Loucy (cell line): Measurements from ENCODE around the gene KCNV2.
"Not testable (repeated sequence)": the region's sequence is repeated elsewhere in the genome, so short reads cannot be mapped to it uniquely, and the experiment has no call there.

ENCODE experiments used
- H2AFZ ChIP-seq: fragments of 200-600 bp; sonication (generic); 2 replicates; pipeline ENCODE4 v1.6.0; 2016; ENCODE audit warnings: antibody characterized with exemption, mild to moderate bottlenecking, low read length, moderate library complexity
- H3F3A ChIP-seq: fragments of 200-600 bp; 2 replicates; pipeline ENCODE4 v1.6.0; 2016; ENCODE audit warnings: antibody characterized with exemption, low read depth, mild to moderate bottlenecking
- H3K27me3 ChIP-seq: fragments of 200-600 bp; sonication (generic); 2 replicates; pipeline ENCODE4 v1.6.1; 2014; ENCODE audit warnings: low read length, mild to moderate bottlenecking; ENCODE audit not compliant: insufficient read depth, poor library complexity, severe bottlenecking
- H3K36me3 ChIP-seq: fragments of 200-600 bp; sonication (generic); 2 replicates; pipeline ENCODE4 v1.6.1; 2016; ENCODE audit warnings: low read length; ENCODE audit not compliant: insufficient read depth
- H3K4me1 ChIP-seq: fragments of 200-600 bp; sonication (generic); 2 replicates; pipeline ENCODE4 v1.5.1; 2014; ENCODE audit warnings: low read length, mild to moderate bottlenecking; ENCODE audit not compliant: insufficient read depth, poor library complexity, severe bottlenecking
- H3K4me2 ChIP-seq: fragments of 200-600 bp; sonication (generic); 2 replicates; pipeline ENCODE4 v1.6.0; 2014; ENCODE audit warnings: antibody characterized with exemption, low read length, low read depth, mild to moderate bottlenecking; ENCODE audit not compliant: poor library complexity, severe bottlenecking
- H3K4me3 ChIP-seq: fragments of 200-600 bp; sonication (generic); 2 replicates; pipeline ENCODE4 v1.5.1; 2014; ENCODE audit warnings: low read length, mild to moderate bottlenecking, mixed read lengths; ENCODE audit not compliant: poor library complexity, severe bottlenecking
- H3K79me2 ChIP-seq: fragments of 200-600 bp; sonication (generic); 2 replicates; pipeline ENCODE4 v1.6.1; 2014; ENCODE audit warnings: low read length; ENCODE audit not compliant: insufficient read depth
- H3K9ac ChIP-seq: fragments of 200-600 bp; sonication (generic); 2 replicates; pipeline ENCODE4 v1.6.0; 2014; ENCODE audit warnings: mild to moderate bottlenecking, low read depth, low read length, moderate library complexity; ENCODE audit not compliant: poor library complexity, severe bottlenecking
- H3K9me2 ChIP-seq: fragments of 200-600 bp; sonication (generic); replicated peaks from 2 replicates; pipeline ENCODE4 v1.6.1; 2016; ENCODE audit warnings: low read depth, low read length, mixed read lengths
- H3K9me3 ChIP-seq: fragments of 200-600 bp; sonication (generic); 2 replicates; pipeline ENCODE4 v1.6.1; 2014; ENCODE audit warnings: mild to moderate bottlenecking, antibody characterized with exemption, low read length, low read depth; ENCODE audit not compliant: insufficient read depth
- H4K20me1 ChIP-seq: fragments of 200-600 bp; sonication (generic); 2 replicates; pipeline ENCODE4 v1.6.0; 2014; ENCODE audit warnings: antibody characterized with exemption, low read length, mild to moderate bottlenecking; ENCODE audit not compliant: insufficient read depth, poor library complexity, severe bottlenecking
- CTCF ChIP-seq: fragments of 200-600 bp; sonication (generic); conservative IDR thresholded peaks from 2 replicates; pipeline ENCODE4 v1.5.1; 2014; ENCODE audit warnings: mild to moderate bottlenecking, antibody characterized with exemption, low read length
- EZH2phosphoT487 ChIP-seq: fragments of 200-600 bp; IDR thresholded peaks from 2 replicates; pipeline ENCODE4 v1.6.1; 2018; ENCODE audit warnings: antibody characterized with exemption, mild to moderate bottlenecking, moderate library complexity, borderline replicate concordance

The KCNV2 gene

GRCh38 chr9:2700909-2701550, 16.3 kb upstream of the KCNV2 start:
- H3K4me2 ChIP-seq: no peak overlapping the region
- no peaks in the 10 kb centered on the region for H4K20me1 ChIP-seq
- H3K4me3 ChIP-seq: no peak overlapping the region
- H3K4me1 ChIP-seq: no peaks in the 10 kb centered on the region
- no peaks in the 10 kb centered on the region for H3K27me3 ChIP-seq
- no peak overlapping the region for H3K9ac ChIP-seq
- no peaks in the 10 kb centered on the region for H3F3A ChIP-seq
- H3K79me2 ChIP-seq: no peaks in the 10 kb centered on the region
- H3K9me3 ChIP-seq: no peaks in the 10 kb centered on the region
- no peaks in the 10 kb centered on the region for H3K9me2 ChIP-seq
- H2AFZ ChIP-seq: no peak overlapping the region
- TF ChIP-seq EZH2phosphoT487 (no peak), CTCF (no peak)
- H3K36me3 ChIP-seq: no peaks in the 10 kb centered on the region

- no peaks in the 10 kb centered on the region for H3K36me3 ChIP-seq
- no peak for TF ChIP-seq CTCF
- no peak for TF ChIP-seq EZH2phosphoT487
These were observed 12.8 kb upstream of the KCNV2 start for GRCh38 chr9:2704504-2704903.

GRCh38 chr9:2707256-2707655, 10.1 kb upstream of the KCNV2 start:
- H3K4me1 ChIP-seq, H3K9ac ChIP-seq, H3K4me2 ChIP-seq, H3F3A ChIP-seq, H3K27me3 ChIP-seq, H3K36me3 ChIP-seq, H3K79me2 ChIP-seq, H3K4me3 ChIP-seq, H3K9me3 ChIP-seq, H2AFZ ChIP-seq, H4K20me1 ChIP-seq, H3K9me2 ChIP-seq: not testable (repeated sequence)

More at GRCh38 chr9:2704504-2704903, 12.8 kb upstream of the KCNV2 start:
- H3K9me2 ChIP-seq: no peaks in the 10 kb centered on the region
- no peaks in the 10 kb centered on the region for H4K20me1 ChIP-seq
- no peaks in the 10 kb centered on the region for H3K27me3 ChIP-seq
- H3K4me3 ChIP-seq: no peak overlapping the region
- H3K79me2 ChIP-seq: no peaks in the 10 kb centered on the region
- no peak overlapping the region for H3K9ac ChIP-seq
- no peak overlapping the region for H2AFZ ChIP-seq
- no peaks in the 10 kb centered on the region for H3K9me3 ChIP-seq
- H3K4me2 ChIP-seq: no peak overlapping the region
- no peaks in the 10 kb centered on the region for H3K4me1 ChIP-seq
- no peaks in the 10 kb centered on the region for H3F3A ChIP-seq

GRCh38 chr9:2709645-2710101, 7.6 kb upstream of the KCNV2 start:
- no peaks in the 10 kb centered on the region for H3K27me3 ChIP-seq

More at GRCh38 chr9:2709645-2710101, 7.6 kb upstream of the KCNV2 start:
- no peaks in the 10 kb centered on the region for H3K36me3 ChIP-seq
- no peaks in the 10 kb centered on the region for H3K9me2 ChIP-seq
- no peaks in the 10 kb centered on the region for H3F3A ChIP-seq
- no peak overlapping the region for H3K4me2 ChIP-seq
- no peak overlapping the region for H3K9ac ChIP-seq
- no peaks in the 10 kb centered on the region for H4K20me1 ChIP-seq
- H3K4me3 ChIP-seq: no peak overlapping the region
- no peaks in the 10 kb centered on the region for H3K4me1 ChIP-seq
- TF ChIP-seq CTCF (no peak), EZH2phosphoT487 (no peak)
- no peaks in the 10 kb centered on the region for H3K79me2 ChIP-seq
- H2AFZ ChIP-seq: no peak overlapping the region
- H3K9me3 ChIP-seq: no peaks in the 10 kb centered on the region
